ENCODE data around the gene ZNF385C. TPM values are rescaled to one million over a fixed set of nuclear protein-coding genes. Genes with fewer than 3 reads are reported as not detected.

ZNF385C gene
- total and polyA plus RNA-seq, 2 of the 13 experiments (the other 11 are each of a cell fraction or from before 2014, with no cell fraction given), result 2.3 to 6.1 TPM

DNA sequence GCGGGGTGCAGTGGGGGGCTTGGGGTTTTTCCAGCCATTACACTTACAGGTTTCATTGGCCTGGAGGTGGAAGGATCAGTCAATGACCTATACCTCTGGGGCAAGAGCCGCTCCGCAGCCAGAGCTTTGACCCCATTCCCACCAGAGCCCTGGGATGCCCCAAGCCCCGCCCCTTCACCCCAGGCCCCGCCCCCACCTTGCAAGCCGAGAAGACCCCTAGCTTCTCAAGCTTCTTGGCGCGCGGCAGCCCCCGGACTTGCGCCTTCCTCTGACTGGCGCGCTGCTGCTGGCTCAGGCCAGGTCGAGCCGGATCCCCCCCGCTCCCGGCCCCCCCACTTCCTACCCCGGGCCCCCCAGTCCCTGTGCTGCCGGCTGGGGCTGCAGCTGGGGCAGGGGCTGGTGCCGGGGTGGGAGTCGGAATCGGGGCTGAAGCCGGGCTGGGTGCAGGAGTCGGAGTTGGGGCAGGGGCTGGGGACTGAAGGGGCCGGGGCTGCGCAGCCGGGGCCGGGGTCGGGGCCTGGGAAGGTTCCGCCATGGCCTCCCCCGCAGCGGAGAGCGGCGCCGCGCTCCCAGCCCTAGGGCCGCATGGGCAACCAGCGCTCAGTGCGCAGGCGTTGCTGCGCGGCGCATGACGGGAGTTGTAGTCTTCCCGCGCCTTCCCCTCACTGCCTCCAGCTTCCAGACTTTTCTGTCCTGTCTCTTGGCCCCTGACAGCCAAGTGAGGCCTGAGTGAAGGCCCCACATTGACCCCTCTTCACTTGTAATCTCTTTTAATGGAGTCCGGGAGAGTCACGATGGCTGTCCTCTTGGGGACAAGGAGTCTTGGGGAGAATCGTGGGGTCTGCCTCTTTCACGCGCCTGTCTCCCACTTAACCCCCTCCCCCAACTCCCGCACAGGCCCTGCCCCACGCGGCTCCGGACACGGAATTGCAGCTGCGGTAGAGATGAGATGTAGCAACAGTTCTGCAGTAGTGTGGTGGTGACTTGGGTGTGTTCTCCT lies 22.8 kb upstream of the ZNF385C start, which contains the start of gene KAT2A (continued):
- TF ChIP-seq TBX2 (CRISPR knock-in tag; IDR thresholded peaks at IDR 0.05; ENCODE audit: borderline replicate concordance) (peak; percentile 32; the same call in 1 of the 2 replicates), NFE2L1 (CRISPR knock-in tag; IDR thresholded peaks at IDR 0.05; ENCODE audit: borderline replicate concordance) (no peak), ZNF546 (CRISPR knock-in tag; conservative IDR thresholded peaks at IDR 0.05) (peak; percentile 43; the same call in 1 of the 2 replicates), SAP130 (CRISPR knock-in tag; IDR thresholded peaks at IDR 0.05; ENCODE audit: low read depth) (peak; percentile 89), ZNF629 (CRISPR knock-in tag; conservative IDR thresholded peaks at IDR 0.05) (no peak), MXD4 (CRISPR knock-in tag; IDR thresholded peaks at IDR 0.05) (peak; percentile 79), ZNF577 (CRISPR knock-in tag; IDR thresholded peaks at IDR 0.05; ENCODE audit: borderline replicate concordance, low read depth) (no peak), ISL2 (CRISPR knock-in tag; IDR thresholded peaks at IDR 0.05) (peak; percentile 48; the same call in 1 of the 2 replicates), PHF5A (CRISPR knock-in tag; IDR thresholded peaks at IDR 0.05; ENCODE audit: low read depth, unreplicated experiment) (peak; percentile 51), AGO1 (IDR thresholded peaks at IDR 0.05; ENCODE audit: low read depth, low read length, poor library complexity, severe bottlenecking) (peak; percentile 8), IRF2 (CRISPR knock-in tag; IDR thresholded peaks at IDR 0.05) (peak; percentile 91), NFE2 (CRISPR knock-in tag; IDR thresholded peaks at IDR 0.05) (no peak), PPARG (CRISPR knock-in tag; conservative IDR thresholded peaks at IDR 0.05) (no peak), ARNTL (CRISPR knock-in tag; IDR thresholded peaks at IDR 0.05) (0 out of 2 replicates have a peak, but pooled peaks have one; percentile 15), MIER3 (CRISPR knock-in tag; IDR thresholded peaks at IDR 0.05; ENCODE audit: borderline replicate concordance) (peak; percentile 63; the same call in 1 of the 2 replicates), ZFP1 (CRISPR knock-in tag; IDR thresholded peaks at IDR 0.05) (no peak)
- TF ChIP-seq, protein P1, sequence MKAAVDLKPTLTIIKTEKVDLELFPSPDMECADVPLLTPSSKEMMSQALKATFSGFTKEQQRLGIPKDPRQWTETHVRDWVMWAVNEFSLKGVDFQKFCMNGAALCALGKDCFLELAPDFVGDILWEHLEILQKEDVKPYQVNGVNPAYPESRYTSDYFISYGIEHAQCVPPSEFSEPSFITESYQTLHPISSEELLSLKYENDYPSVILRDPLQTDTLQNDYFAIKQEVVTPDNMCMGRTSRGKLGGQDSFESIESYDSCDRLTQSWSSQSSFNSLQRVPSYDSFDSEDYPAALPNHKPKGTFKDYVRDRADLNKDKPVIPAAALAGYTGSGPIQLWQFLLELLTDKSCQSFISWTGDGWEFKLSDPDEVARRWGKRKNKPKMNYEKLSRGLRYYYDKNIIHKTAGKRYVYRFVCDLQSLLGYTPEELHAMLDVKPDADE (CRISPR knock-in tag; IDR thresholded peaks at IDR 0.05), result no peak
- TF ChIP-seq, protein P2, sequence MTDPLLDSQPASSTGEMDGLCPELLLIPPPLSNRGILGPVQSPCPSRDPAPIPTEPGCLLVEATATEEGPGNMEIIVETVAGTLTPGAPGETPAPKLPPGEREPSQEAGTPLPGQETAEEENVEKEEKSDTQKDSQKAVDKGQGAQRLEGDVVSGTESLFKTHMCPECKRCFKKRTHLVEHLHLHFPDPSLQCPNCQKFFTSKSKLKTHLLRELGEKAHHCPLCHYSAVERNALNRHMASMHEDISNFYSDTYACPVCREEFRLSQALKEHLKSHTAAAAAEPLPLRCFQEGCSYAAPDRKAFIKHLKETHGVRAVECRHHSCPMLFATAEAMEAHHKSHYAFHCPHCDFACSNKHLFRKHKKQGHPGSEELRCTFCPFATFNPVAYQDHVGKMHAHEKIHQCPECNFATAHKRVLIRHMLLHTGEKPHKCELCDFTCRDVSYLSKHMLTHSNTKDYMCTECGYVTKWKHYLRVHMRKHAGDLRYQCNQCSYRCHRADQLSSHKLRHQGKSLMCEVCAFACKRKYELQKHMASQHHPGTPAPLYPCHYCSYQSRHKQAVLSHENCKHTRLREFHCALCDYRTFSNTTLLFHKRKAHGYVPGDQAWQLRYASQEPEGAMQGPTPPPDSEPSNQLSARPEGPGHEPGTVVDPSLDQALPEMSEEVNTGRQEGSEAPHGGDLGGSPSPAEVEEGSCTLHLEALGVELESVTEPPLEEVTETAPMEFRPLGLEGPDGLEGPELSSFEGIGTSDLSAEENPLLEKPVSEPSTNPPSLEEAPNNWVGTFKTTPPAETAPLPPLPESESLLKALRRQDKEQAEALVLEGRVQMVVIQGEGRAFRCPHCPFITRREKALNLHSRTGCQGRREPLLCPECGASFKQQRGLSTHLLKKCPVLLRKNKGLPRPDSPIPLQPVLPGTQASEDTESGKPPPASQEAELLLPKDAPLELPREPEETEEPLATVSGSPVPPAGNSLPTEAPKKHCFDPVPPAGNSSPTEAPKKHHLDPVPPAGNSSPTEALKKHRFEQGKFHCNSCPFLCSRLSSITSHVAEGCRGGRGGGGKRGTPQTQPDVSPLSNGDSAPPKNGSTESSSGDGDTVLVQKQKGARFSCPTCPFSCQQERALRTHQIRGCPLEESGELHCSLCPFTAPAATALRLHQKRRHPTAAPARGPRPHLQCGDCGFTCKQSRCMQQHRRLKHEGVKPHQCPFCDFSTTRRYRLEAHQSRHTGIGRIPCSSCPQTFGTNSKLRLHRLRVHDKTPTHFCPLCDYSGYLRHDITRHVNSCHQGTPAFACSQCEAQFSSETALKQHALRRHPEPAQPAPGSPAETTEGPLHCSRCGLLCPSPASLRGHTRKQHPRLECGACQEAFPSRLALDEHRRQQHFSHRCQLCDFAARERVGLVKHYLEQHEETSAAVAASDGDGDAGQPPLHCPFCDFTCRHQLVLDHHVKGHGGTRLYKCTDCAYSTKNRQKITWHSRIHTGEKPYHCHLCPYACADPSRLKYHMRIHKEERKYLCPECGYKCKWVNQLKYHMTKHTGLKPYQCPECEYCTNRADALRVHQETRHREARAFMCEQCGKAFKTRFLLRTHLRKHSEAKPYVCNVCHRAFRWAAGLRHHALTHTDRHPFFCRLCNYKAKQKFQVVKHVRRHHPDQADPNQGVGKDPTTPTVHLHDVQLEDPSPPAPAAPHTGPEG (CRISPR knock-in tag; IDR thresholded peaks at IDR 0.05), result 0 out of 2 replicates have a peak, but pooled peaks have one; percentile 32
- TF ChIP-seq, protein P3, sequence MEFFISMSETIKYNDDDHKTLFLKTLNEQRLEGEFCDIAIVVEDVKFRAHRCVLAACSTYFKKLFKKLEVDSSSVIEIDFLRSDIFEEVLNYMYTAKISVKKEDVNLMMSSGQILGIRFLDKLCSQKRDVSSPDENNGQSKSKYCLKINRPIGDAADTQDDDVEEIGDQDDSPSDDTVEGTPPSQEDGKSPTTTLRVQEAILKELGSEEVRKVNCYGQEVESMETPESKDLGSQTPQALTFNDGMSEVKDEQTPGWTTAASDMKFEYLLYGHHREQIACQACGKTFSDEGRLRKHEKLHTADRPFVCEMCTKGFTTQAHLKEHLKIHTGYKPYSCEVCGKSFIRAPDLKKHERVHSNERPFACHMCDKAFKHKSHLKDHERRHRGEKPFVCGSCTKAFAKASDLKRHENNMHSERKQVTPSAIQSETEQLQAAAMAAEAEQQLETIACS (CRISPR knock-in tag; IDR thresholded peaks at IDR 0.05), result no peak
- TF ChIP-seq, protein P4, sequence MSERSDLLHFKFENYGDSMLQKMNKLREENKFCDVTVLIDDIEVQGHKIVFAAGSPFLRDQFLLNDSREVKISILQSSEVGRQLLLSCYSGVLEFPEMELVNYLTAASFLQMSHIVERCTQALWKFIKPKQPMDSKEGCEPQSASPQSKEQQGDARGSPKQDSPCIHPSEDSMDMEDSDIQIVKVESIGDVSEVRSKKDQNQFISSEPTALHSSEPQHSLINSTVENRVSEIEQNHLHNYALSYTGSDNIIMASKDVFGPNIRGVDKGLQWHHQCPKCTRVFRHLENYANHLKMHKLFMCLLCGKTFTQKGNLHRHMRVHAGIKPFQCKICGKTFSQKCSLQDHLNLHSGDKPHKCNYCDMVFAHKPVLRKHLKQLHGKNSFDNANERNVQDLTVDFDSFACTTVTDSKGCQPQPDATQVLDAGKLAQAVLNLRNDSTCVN (CRISPR knock-in tag; IDR thresholded peaks at IDR 0.05; ENCODE audit: borderline replicate concordance), result peak; percentile 44; the same call in 1 of the 2 replicates
